ENCODE measurements around the gene RNF181.
"Not testable (repeated sequence)": the region's sequence is repeated elsewhere in the genome, so short reads cannot be mapped to it uniquely, and the experiment has no call there.

The RNF181 gene

DNA sequence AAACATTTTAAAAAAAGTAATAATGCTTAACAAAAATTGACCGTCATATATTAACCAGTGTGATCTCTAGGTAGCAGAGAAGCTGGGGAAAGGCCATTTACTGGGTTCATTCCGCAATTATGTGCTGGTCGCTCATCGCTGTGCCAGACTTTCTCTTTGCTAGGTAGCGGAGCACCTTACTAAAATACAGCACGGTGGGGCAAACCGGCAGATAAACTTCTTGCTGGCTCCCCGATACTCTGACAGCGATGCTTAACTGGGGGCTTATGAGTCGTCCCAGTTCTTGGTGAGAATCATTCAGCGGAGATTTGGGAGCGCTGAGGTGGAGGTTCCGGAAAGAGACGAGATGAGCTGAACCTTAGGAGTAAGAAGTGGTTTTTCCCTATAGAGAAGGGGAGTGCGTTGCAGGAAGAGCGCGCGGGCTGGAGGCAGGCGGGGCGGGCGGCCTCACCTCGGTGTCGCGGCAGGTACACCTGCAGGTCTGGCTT, 15.7 kb downstream of the RNF181 start:
- Histone ChIP-seq H3K9me3 (ENCODE audit: control insufficient read depth, low read length) (no peaks in the 10 kb centered on the region), H3K4me2 (ENCODE audit: low read length) (peak overlapping the region; percentile 68), H3K4me1 (peaks cover 6% of the 10 kb centered on the region), H3K27me3 (ENCODE audit: control insufficient read depth, insufficient read depth, low read length) (no peaks in the 10 kb centered on the region), H3K4me3 (ENCODE audit: low read depth, low read length) (peak overlapping the region; percentile 70), H2AFZ (peak overlapping the region; percentile 88), H3K36me3 (ENCODE audit: control insufficient read depth, insufficient read depth, low read length) (no peaks in the 10 kb centered on the region), H3K27ac (peak overlapping the region; percentile 81), H3K9ac (peak overlapping the region; percentile 32), H3K79me2 (peaks cover 5% of the 10 kb centered on the region)
- TF ChIP-seq, protein P1, sequence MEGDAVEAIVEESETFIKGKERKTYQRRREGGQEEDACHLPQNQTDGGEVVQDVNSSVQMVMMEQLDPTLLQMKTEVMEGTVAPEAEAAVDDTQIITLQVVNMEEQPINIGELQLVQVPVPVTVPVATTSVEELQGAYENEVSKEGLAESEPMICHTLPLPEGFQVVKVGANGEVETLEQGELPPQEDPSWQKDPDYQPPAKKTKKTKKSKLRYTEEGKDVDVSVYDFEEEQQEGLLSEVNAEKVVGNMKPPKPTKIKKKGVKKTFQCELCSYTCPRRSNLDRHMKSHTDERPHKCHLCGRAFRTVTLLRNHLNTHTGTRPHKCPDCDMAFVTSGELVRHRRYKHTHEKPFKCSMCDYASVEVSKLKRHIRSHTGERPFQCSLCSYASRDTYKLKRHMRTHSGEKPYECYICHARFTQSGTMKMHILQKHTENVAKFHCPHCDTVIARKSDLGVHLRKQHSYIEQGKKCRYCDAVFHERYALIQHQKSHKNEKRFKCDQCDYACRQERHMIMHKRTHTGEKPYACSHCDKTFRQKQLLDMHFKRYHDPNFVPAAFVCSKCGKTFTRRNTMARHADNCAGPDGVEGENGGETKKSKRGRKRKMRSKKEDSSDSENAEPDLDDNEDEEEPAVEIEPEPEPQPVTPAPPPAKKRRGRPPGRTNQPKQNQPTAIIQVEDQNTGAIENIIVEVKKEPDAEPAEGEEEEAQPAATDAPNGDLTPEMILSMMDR (IDR thresholded peaks at IDR 0.05), result no peak

DNA sequence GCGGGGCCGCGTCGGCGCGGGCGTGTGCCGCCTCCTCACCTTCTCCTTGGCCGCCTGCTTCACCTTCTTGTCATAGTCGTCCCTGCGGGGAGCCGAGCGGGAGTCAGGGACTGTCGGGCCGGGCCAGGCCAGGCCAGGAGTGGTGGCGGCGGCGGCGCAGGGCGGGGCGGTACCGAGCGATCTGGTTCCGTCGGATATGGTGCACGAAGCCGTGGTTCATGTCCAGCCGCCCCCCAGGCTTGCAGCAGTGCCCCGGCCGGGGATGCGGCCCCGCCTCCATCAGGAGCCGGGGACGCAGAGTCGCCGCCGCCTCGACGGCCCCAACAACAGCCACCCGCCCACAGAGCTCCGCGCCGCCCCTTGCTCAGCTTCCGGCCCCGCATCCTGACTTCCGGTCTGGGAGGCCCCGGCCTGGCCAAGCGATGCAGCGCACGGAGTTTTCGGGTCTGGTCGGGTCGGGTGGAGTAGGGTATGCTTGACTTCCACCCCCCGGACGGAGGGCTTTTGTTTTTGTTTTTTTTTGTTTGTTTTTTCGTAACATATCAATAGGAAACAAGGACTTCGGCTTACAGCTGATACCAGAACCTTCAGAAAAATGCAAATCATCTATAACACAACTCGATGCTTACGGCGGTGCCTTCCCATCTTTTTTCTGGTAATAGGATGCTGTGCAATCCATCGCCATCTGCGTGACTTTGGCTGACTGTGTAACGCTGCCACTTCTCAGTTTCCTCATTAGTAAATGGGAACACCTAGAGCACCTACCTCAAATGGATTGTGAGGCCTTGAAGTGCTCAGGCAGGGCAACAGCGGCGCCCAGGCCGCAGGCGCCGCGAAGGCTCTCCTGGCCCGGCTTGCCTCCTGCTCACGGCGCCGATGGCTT, 16.4 kb downstream of the RNF181 start, which contains the start of gene C2orf68:
TSS of gene C2orf68 (minus strand) at position 362 of the 883 bp plus-strand sequence. CDS start at position 280, 82 bp downstream.
- H3K4me2 ChIP-seq (ENCODE audit: low read length), result peak within 1 kb of the TSS; percentile 68
- no peaks in the 10 kb centered on the region for H3K9me3 ChIP-seq (ENCODE audit: control insufficient read depth, low read length)
- peak within 1 kb of the TSS; percentile 70 for H3K4me3 ChIP-seq (ENCODE audit: low read depth, low read length)
- H3K27me3 ChIP-seq (ENCODE audit: control insufficient read depth, insufficient read depth, low read length), result no peaks in the 10 kb centered on the region
- peaks cover 5% of the 10 kb centered on the region for H3K79me2 ChIP-seq
- peak within 1 kb of the TSS; percentile 81 for H3K27ac ChIP-seq
- H3K36me3 ChIP-seq (ENCODE audit: control insufficient read depth, insufficient read depth, low read length), result no peaks in the 10 kb centered on the region
- H2AFZ ChIP-seq, result peak within 1 kb of the TSS; percentile 88
- peaks cover 6% of the 10 kb centered on the region for H3K4me1 ChIP-seq
- peak within 1 kb of the TSS; percentile 32 for H3K9ac ChIP-seq
- TF ChIP-seq, protein P1 (IDR thresholded peaks at IDR 0.05), result no peak

DNA sequence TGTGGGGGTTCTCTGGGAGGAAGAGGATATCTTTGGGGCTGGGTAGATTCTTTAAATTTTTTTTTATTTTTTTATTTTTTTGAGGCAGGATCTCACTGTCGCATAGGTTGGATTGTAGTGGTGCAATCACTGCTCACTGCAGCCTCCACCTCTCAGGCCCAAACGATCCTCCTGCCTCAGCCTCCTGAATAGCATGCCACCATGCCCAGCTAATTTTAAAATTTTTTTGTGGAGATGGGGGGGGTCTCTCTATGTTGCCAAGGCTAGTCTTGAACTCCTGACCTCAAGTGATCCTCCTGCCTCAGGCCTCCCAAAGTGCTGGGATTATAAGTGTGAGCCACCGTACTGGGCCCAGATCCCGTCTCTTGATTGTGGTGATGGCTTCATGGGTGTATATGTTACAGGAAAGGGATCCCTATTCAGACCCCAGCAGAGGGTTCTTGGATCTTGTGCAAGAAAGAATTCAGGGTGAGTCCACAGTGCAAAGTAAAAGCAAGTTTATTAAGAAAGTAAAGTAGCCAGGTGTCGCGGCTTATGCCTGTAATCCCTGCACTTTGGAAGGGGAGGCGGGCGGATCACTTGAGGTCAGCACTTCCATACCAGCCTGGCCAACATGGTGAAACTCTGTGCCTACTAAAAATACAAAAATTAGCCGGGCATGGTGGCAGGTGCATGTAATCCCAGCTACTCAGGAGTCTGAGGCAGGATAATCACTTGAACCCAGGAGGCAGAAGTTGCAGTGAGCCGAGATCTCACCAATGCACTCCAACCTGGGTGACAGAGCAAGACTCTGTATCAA, 18.4 kb downstream of the RNF181 start:
- H3K27me3 ChIP-seq (ENCODE audit: control insufficient read depth, insufficient read depth, low read length), result no peaks in the 10 kb centered on the region
- no peak overlapping the region for H3K4me3 ChIP-seq (ENCODE audit: low read depth, low read length)
- no peak overlapping the region for H3K4me2 ChIP-seq (ENCODE audit: low read length)
- no peaks in the 10 kb centered on the region for H3K9me3 ChIP-seq (ENCODE audit: control insufficient read depth, low read length)
- no peak overlapping the region for H3K9ac ChIP-seq
- peaks cover 6% of the 10 kb centered on the region for H3K4me1 ChIP-seq
- H3K36me3 ChIP-seq (ENCODE audit: control insufficient read depth, insufficient read depth, low read length), result no peaks in the 10 kb centered on the region
- peaks cover 5% of the 10 kb centered on the region for H3K79me2 ChIP-seq
- H3K27ac ChIP-seq, result no peak overlapping the region
- H2AFZ ChIP-seq, result no peak overlapping the region
- TF ChIP-seq, protein P1 (IDR thresholded peaks at IDR 0.05), result no peak

DNA sequence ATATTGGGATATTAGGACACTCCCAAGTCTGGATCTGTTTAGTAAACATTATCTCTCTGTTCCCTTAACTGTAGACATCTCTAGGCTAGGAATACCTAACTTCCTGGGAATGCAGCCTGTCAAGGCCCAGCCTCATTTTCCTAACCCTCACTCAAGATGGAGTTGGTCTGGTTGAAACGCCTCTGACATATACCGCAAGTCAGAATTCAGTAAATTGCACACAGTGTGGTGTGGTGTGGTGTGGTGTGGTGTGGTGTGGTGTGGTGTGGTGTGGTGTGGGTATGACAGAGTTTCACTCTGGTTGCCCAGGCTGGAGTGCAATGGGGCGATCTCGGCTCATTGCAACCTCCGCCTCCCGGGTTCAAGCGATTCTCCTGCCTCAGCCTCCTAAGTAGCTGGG, 19.2 kb downstream of the RNF181 start:
- H3K4me2 ChIP-seq (ENCODE audit: low read length); H3K9ac ChIP-seq: not testable (repeated sequence)

DNA sequence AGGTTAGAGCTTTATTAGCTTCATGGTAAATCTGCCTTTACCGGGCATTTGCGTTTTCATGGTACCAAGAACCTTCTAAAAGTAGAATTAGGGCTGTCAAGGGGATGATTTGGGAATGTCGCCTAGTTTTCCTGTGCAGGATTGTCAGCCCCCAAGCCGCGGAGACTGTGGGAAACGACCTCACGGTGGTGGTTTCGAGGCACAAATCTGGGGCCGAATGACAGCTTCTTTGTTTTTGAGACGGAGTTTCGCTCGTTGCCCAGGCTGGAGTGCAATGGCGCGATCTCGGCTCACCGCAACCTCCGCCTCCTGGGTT, 19.8 kb downstream of the RNF181 start:
- no peak overlapping the region for H3K27ac ChIP-seq
- no peak overlapping the region for H3K4me3 ChIP-seq (ENCODE audit: low read depth, low read length)
- no peak overlapping the region for H3K4me2 ChIP-seq (ENCODE audit: low read length)
- no peaks in the 10 kb centered on the region for H3K9me3 ChIP-seq (ENCODE audit: control insufficient read depth, low read length)
- peaks cover 6% of the 10 kb centered on the region for H3K4me1 ChIP-seq
- H3K79me2 ChIP-seq, result peaks cover 5% of the 10 kb centered on the region
- H3K9ac ChIP-seq, result no peak overlapping the region
- H3K27me3 ChIP-seq (ENCODE audit: control insufficient read depth, insufficient read depth, low read length), result no peaks in the 10 kb centered on the region
- TF ChIP-seq, protein P1 (IDR thresholded peaks at IDR 0.05), result no peak
- H2AFZ ChIP-seq, result peak overlapping the region; percentile 98
- H3K36me3 ChIP-seq (ENCODE audit: control insufficient read depth, insufficient read depth, low read length), result no peaks in the 10 kb centered on the region

More for the DNA sequence above, 19.2 kb downstream of the RNF181 start:
- not testable (repeated sequence) for H3K27ac ChIP-seq; H3K4me1 ChIP-seq; H3K9me3 ChIP-seq (ENCODE audit: control insufficient read depth, low read length); H3K27me3 ChIP-seq (ENCODE audit: control insufficient read depth, insufficient read depth, low read length); H3K4me3 ChIP-seq (ENCODE audit: low read depth, low read length); H3K36me3 ChIP-seq (ENCODE audit: control insufficient read depth, insufficient read depth, low read length); H3K79me2 ChIP-seq; H2AFZ ChIP-seq

DNA sequence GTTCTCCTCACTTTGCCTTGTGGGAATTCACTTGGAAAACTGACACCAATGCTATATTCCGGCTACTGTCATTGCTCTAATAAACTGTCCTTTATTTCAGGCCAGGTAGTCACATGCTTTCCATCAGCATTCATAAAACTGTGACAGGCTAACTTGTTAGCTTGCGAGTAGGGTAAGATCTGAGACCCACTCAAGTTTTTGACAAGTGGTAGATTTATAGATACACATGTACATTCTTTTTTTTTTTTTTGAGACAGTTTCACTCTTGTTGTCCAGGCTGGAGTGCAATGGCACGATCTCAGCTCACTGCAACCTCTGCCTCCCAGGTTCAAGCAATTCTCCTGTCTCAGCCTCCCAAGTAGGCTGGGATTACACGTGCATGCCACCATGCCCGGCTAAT, 22.2 kb downstream of the RNF181 start:
- H3K4me3 ChIP-seq (ENCODE audit: low read depth, low read length); H3K27me3 ChIP-seq (ENCODE audit: control insufficient read depth, insufficient read depth, low read length); H3K27ac ChIP-seq; H3K9me3 ChIP-seq (ENCODE audit: control insufficient read depth, low read length); H3K36me3 ChIP-seq (ENCODE audit: control insufficient read depth, insufficient read depth, low read length); H3K79me2 ChIP-seq; H3K4me1 ChIP-seq; H3K4me2 ChIP-seq (ENCODE audit: low read length); H2AFZ ChIP-seq; H3K9ac ChIP-seq: not testable (repeated sequence)

All from parathyroid adenoma (tissue), 2 donors.